ENCODE data around the gene PROM1. TPM values are rescaled to one million over a fixed set of nuclear protein-coding genes. Genes with fewer than 3 reads are reported as not detected.

The PROM1 gene
- polyA plus RNA-seq, 3 donors, result not detected

GRCh38 chr4:16106956-16107355 is 23.1 kb upstream of the PROM1 start:
- no peaks in the 10 kb centered on the region for H3K36me3 Mint-ChIP-seq

DNA sequence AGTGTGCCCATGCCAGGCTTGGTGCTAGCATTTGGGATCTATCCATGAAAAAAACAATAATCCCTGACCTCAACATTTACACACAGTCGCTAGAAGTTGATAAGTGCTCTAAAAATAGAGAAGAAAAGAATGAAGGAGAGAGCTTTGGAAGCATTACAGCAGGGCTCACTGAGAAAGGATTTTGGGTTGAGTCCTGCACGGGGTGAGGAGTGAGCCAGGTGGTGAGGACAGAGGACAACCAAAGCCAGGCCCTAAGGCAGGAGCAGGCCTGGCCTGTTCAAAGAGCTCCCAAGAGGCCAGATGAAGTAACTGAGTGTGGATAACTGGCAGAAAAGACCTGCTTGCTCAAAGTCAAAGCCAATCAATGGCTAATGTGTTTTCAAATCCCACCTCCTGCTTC is 20.7 kb upstream of the PROM1 start:
- no peak for TF ChIP-seq CTCF (IDR thresholded peaks at IDR 0.05)
- no peak for DNase-seq
- no peak overlapping the region for H3K4me2 ChIP-seq (replicated peaks; ENCODE audit: extremely low read depth, low read length, poor library complexity, severe bottlenecking)
- H3K27ac ChIP-seq (ENCODE audit: low read depth in 1 of 2, low read length in 2 of 2), result no peak overlapping the region
- no peak overlapping the region for H3K4me3 ChIP-seq (replicated peaks in 1 of 3; ENCODE audit: low read depth in 2 of 3, low read length in 3 of 3)
- no peaks in the 10 kb centered on the region for H3K9me3 ChIP-seq (replicated peaks in 1 of 2; ENCODE audit: control insufficient read depth in 1 of 2, insufficient read depth in 1 of 2, low read length in 2 of 2)
- H3K79me2 ChIP-seq (ENCODE audit: insufficient read depth, low read length), result no peaks in the 10 kb centered on the region
- no peak overlapping the region for H2AFZ ChIP-seq (ENCODE audit: insufficient read depth, low read depth, low read length, poor library complexity, severe bottlenecking)
- H4K20me1 ChIP-seq (ENCODE audit: insufficient read depth, low read length), result no peaks in the 10 kb centered on the region
- Mint-ChIP-seq H3K27ac (no peak overlapping the region), H3K36me3 (no peaks in the 10 kb centered on the region), H3K4me1 (no peaks in the 10 kb centered on the region), H3K9me3 (peaks cover 0 to 4% (median 0%) of the 10 kb centered on the region in 7 donors), H3K27me3 (ENCODE audit: low read depth in 3 of 3) (peaks cover 0 to 2% (median 0%) of the 10 kb centered on the region in 3 donors), H3K4me3 (no peak overlapping the region)
- no peaks in the 10 kb centered on the region for H3K36me3 ChIP-seq (replicated peaks in 1 of 2; ENCODE audit: control insufficient read depth in 1 of 2, insufficient read depth in 2 of 2, low read length in 2 of 2)
- WGBS (ENCODE audit: insufficient coverage), result 89% methylated on average over 1 of the region's 2 CpGs
- no peaks in the 10 kb centered on the region for H3K4me1 ChIP-seq (ENCODE audit: control insufficient read depth in 1 of 2, insufficient read depth in 2 of 2, low read length in 2 of 2)
- H3K27me3 ChIP-seq (ENCODE audit: control insufficient read depth in 2 of 2, insufficient read depth in 2 of 2, low read length in 2 of 2), result no peaks in the 10 kb centered on the region
- intact Hi-C loops (cut with micrococcal nuclease), result no loop called here
- H3K9ac ChIP-seq (ENCODE audit: insufficient read depth, low read length, poor library complexity, severe bottlenecking), result no peak overlapping the region

More at GRCh38 chr4:16106956-16107355, 23.1 kb upstream of the PROM1 start:
- intact Hi-C loops (cut with micrococcal nuclease), result no loop called here
- Histone ChIP-seq H3K27me3 (ENCODE audit: control insufficient read depth in 2 of 2, insufficient read depth in 2 of 2, low read length in 2 of 2) (no peaks in the 10 kb centered on the region), H3K9ac (ENCODE audit: insufficient read depth, low read length, poor library complexity, severe bottlenecking) (no peak overlapping the region), H3K4me2 (replicated peaks; ENCODE audit: extremely low read depth, low read length, poor library complexity, severe bottlenecking) (no peak overlapping the region), H3K27ac (ENCODE audit: low read depth in 1 of 2, low read length in 2 of 2) (no peak overlapping the region), H4K20me1 (ENCODE audit: insufficient read depth, low read length) (no peaks in the 10 kb centered on the region), H3K4me1 (ENCODE audit: control insufficient read depth in 1 of 2, insufficient read depth in 2 of 2, low read length in 2 of 2) (no peaks in the 10 kb centered on the region), H3K4me3 (replicated peaks in 1 of 3; ENCODE audit: low read depth in 2 of 3, low read length in 3 of 3) (no peak overlapping the region), H3K79me2 (ENCODE audit: insufficient read depth, low read length) (no peaks in the 10 kb centered on the region), H2AFZ (ENCODE audit: insufficient read depth, low read depth, low read length, poor library complexity, severe bottlenecking) (no peak overlapping the region), H3K36me3 (replicated peaks in 1 of 2; ENCODE audit: control insufficient read depth in 1 of 2, insufficient read depth in 2 of 2, low read length in 2 of 2) (no peaks in the 10 kb centered on the region), H3K9me3 (replicated peaks in 1 of 2; ENCODE audit: control insufficient read depth in 1 of 2, insufficient read depth in 1 of 2, low read length in 2 of 2) (no peaks in the 10 kb centered on the region)
- no peak overlapping the region for H3K4me3 Mint-ChIP-seq
- no peak for TF ChIP-seq CTCF (IDR thresholded peaks at IDR 0.05)
- H3K4me1 Mint-ChIP-seq, result no peaks in the 10 kb centered on the region
- no peak overlapping the region for H3K27ac Mint-ChIP-seq
- peaks cover 0 to 4% (median 2%) of the 10 kb centered on the region in 7 donors for H3K9me3 Mint-ChIP-seq
- H3K27me3 Mint-ChIP-seq (ENCODE audit: low read depth in 3 of 3), result peaks cover 0 to 2% (median 0%) of the 10 kb centered on the region in 3 donors
- WGBS (ENCODE audit: insufficient coverage), result 100% methylated on average over 1 of the region's 6 CpGs
- no peak for DNase-seq

All from CD14-positive monocyte (primary cell).